CD4-positive, alpha-beta T cell (primary cell): ENCODE measurements around the gene SATB2. TPM values are rescaled to one million over a fixed set of nuclear protein-coding genes. Genes with fewer than 3 reads are reported as not detected.

Source experiments
- ATAC-seq: fragments of 200-7000 bp; cut with Tn5 transposase; one replicate; pipeline ENCODE4 v1.10.0; 2022; ENCODE audit warnings: mild to moderate bottlenecking; ENCODE audit not compliant: poor library complexity
- CTCF ChIA-PET: fragments of 350-600 bp; sonication (Branson Sonifier 250); formaldehyde crosslinking; loops from one replicate; lab custom pipeline; 2021; ENCODE audit warnings: antibody characterized with exemption, inconsistent platforms; lab: Charles Lee
- POLR2A ChIA-PET: fragments of 350-600 bp; sonication (Branson Sonifier 250); formaldehyde crosslinking; loops from one replicate; lab custom pipeline; 2021; ENCODE audit warnings: antibody characterized with exemption, inconsistent platforms; lab: Charles Lee
- DNase-seq, 14 experiments: peaks; one replicate each; pipeline ENCODE4 v3.0.0-alpha.2; 2013 to 2020; ENCODE audit warnings: mixed read lengths in 2 of 14
- H3K27ac ChIP-seq, 2 donors: one replicate each; pipeline versions ENCODE4 v1.5.1 to v1.7.0; 2013; ENCODE audit warnings: low read length in 2 of 2, low read depth in 1 of 2, mild to moderate bottlenecking in 1 of 2
- H3K27me3 ChIP-seq, 2 experiments: 1 replicate in 1 of 2; 2 replicates in 1 of 2; pipeline versions ENCODE4 v1.6.1 to v1.7.0; 2013; ENCODE audit warnings: low read length in 2 of 2, control low read depth in 1 of 2, mild to moderate bottlenecking in 1 of 2, moderate library complexity in 1 of 2; ENCODE audit not compliant: insufficient read depth in 2 of 2, control insufficient read depth in 1 of 2
- H3K36me3 ChIP-seq: one replicate; pipeline ENCODE4 v1.6.1; 2013; ENCODE audit warnings: low read length, control low read depth; ENCODE audit not compliant: insufficient read depth
- H3K4me1 ChIP-seq: one replicate; pipeline ENCODE4 v1.6.1; 2013; ENCODE audit warnings: low read length, control low read depth; ENCODE audit not compliant: insufficient read depth
- H3K4me3 ChIP-seq: one replicate; pipeline ENCODE4 v1.5.1; 2013; ENCODE audit warnings: mild to moderate bottlenecking, low read length, moderate library complexity
- H3K9me3 ChIP-seq, 2 experiments: 1 replicate in 1 of 2; 2 replicates in 1 of 2; pipeline versions ENCODE4 v1.6.1 to v1.7.0; 2013; ENCODE audit warnings: low read length in 2 of 2, mild to moderate bottlenecking in 2 of 2, control low read depth in 1 of 2, moderate library complexity in 1 of 2; ENCODE audit not compliant: control insufficient read depth in 1 of 2, insufficient read depth in 1 of 2
- H3K27ac Mint-ChIP-seq: one replicate; pipeline ENCODE4 v1.8.0; 2020; ENCODE audit warnings: mixed read lengths
- H3K27me3 Mint-ChIP-seq: one replicate; pipeline ENCODE4 v1.8.0; 2021; ENCODE audit warnings: mixed read lengths
- H3K36me3 Mint-ChIP-seq: one replicate; pipeline ENCODE4 v1.8.0; 2021; ENCODE audit warnings: low read depth, mixed read lengths
- H3K4me1 Mint-ChIP-seq: one replicate; pipeline ENCODE4 v1.8.0; 2021; ENCODE audit warnings: low read depth, mixed read lengths
- H3K4me3 Mint-ChIP-seq: one replicate; pipeline ENCODE4 v1.8.0; 2020; ENCODE audit warnings: mild to moderate bottlenecking, mixed read lengths
- H3K9me3 Mint-ChIP-seq: one replicate; pipeline ENCODE4 v1.8.0; 2020; ENCODE audit warnings: mixed read lengths
- intact Hi-C, 2 experiments: fragments of 100-400 bp; cut with DNase I in 1 of 2; cut with micrococcal nuclease in 1 of 2; formaldehyde crosslinking; loops; one replicate each; pipeline versions ENCODE4 v1.15.1 to v1.9.0; 2023 to 2025; cut with DNase I, micrococcal nuclease
- total RNA-seq, 174 experiments: library from RNA in 2 of 174; stranded (reverse) in 2 of 174; gene quantifications; one replicate each; pipeline ENCODE4 v1.2.3 and lab custom pipeline; 2021 to 2026
- TF ChIP-seq, protein P1 (sequence below): fragments of 200-600 bp; IDR thresholded peaks from one replicate; pipeline ENCODE4 v1.8.0; 2022; ENCODE audit warnings: antibody characterized with exemption, mild to moderate bottlenecking

SATB2 gene
- total RNA-seq, 2 experiments from 2014 or later = not detected

DNA sequence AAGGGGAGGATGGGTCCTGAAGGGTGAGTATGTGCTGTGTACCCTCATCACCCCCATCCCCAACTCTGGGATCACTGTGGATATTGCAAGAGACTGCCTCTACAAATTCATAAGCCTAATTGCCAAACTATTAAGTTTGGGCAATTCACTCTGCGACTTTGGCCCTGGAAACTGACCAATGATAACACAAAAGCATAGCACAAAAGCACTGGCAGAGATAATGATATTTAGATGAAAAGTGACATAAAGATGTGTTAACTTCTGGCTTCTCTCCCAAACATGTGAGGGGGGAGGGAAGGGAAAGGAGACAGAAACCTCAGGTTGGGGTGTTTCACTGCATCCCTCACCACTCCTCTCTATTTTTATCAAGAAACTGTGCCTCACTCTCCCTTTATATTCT is 150.3 kb downstream of the SATB2 start:
- Histone ChIP-seq H3K27ac (no peak overlapping the region), H3K4me3 (no peak overlapping the region), H3K4me1 (no peaks in the 10 kb centered on the region), H3K9me3 (peaks cover 0 to 5% of the 10 kb centered on the region in 2 experiments), H3K36me3 (no peaks in the 10 kb centered on the region), H3K27me3 (no peaks in the 10 kb centered on the region)
- CTCF ChIA-PET = no interaction called here
- no peaks in the 10 kb centered on the region for H3K9me3 Mint-ChIP-seq
- POLR2A ChIA-PET = no interaction called here
- H3K36me3 Mint-ChIP-seq = no peaks in the 10 kb centered on the region
- TF ChIP-seq, protein P1, sequence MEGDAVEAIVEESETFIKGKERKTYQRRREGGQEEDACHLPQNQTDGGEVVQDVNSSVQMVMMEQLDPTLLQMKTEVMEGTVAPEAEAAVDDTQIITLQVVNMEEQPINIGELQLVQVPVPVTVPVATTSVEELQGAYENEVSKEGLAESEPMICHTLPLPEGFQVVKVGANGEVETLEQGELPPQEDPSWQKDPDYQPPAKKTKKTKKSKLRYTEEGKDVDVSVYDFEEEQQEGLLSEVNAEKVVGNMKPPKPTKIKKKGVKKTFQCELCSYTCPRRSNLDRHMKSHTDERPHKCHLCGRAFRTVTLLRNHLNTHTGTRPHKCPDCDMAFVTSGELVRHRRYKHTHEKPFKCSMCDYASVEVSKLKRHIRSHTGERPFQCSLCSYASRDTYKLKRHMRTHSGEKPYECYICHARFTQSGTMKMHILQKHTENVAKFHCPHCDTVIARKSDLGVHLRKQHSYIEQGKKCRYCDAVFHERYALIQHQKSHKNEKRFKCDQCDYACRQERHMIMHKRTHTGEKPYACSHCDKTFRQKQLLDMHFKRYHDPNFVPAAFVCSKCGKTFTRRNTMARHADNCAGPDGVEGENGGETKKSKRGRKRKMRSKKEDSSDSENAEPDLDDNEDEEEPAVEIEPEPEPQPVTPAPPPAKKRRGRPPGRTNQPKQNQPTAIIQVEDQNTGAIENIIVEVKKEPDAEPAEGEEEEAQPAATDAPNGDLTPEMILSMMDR = no peak
- H3K27ac Mint-ChIP-seq = no peak overlapping the region
- DNase-seq (no peak), ATAC-seq (no peak)
- peaks cover 6% of the 10 kb centered on the region for H3K27me3 Mint-ChIP-seq
- intact Hi-C loops = no loop called here
- no peak overlapping the region for H3K4me3 Mint-ChIP-seq
- no peaks in the 10 kb centered on the region for H3K4me1 Mint-ChIP-seq

DNA sequence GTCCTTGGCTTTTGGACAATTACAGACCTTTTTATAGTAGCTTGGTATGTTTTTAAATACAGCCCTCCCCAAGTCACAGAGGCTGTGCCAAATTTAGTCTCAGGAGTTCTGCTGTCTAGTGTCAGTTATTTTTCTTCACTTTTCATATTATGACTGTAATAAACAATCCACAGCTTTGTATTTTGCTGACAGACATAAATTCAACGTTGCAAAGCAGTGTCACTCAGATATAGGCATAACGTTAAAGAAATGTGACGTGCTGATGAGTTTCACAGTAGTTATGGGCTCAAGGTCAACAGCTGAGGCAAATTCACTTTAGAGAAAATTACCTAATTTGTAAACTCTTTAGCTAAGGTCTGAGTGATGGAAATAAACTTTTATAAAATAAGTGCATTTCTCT is 151.6 kb downstream of the SATB2 start:
- ChIA-PET CTCF (no interaction called here), POLR2A (no interaction called here)
- H3K9me3 ChIP-seq = peaks cover 0 to 5% of the 10 kb centered on the region in 2 experiments
- Mint-ChIP-seq H3K9me3 (no peaks in the 10 kb centered on the region), H3K4me3 (no peak overlapping the region), H3K4me1 (no peaks in the 10 kb centered on the region), H3K27me3 (peaks cover 9% of the 10 kb centered on the region), H3K36me3 (no peaks in the 10 kb centered on the region), H3K27ac (no peak overlapping the region)
- H3K4me3 ChIP-seq = no peak overlapping the region
- H3K27ac ChIP-seq = no peak overlapping the region
- H3K36me3 ChIP-seq = no peaks in the 10 kb centered on the region
- TF ChIP-seq, protein P1 = no peak
- DNase-seq = no peak
- intact Hi-C loops = no loop called here
- H3K4me1 ChIP-seq = no peaks in the 10 kb centered on the region
- no peaks in the 10 kb centered on the region for H3K27me3 ChIP-seq
- ATAC-seq = no peak

GRCh38 chr2:199303728-199304177 is 154.0 kb downstream of the SATB2 start:
- TF ChIP-seq, protein P1 = no peak
- Histone ChIP-seq H3K27ac (no peak overlapping the region), H3K27me3 (no peaks in the 10 kb centered on the region), H3K4me1 (no peaks in the 10 kb centered on the region), H3K9me3 (peaks cover 0 to 4% of the 10 kb centered on the region in 2 experiments), H3K4me3 (no peak overlapping the region), H3K36me3 (no peaks in the 10 kb centered on the region)
- DNase-seq (no peak), ATAC-seq (no peak)
- Mint-ChIP-seq H3K36me3 (no peaks in the 10 kb centered on the region), H3K9me3 (no peaks in the 10 kb centered on the region), H3K27me3 (peaks cover 17% of the 10 kb centered on the region), H3K4me1 (no peaks in the 10 kb centered on the region), H3K4me3 (no peak overlapping the region), H3K27ac (no peak overlapping the region)
- POLR2A ChIA-PET = no interaction called here
- intact Hi-C loops = no loop called here
- CTCF ChIA-PET = no interaction called here
